Activated B cell treated with CpG ODN at 0.5 μM for 24 hours (primary cell): ENCODE measurements around the gene ASF1A. TPM values are rescaled to one million over a fixed set of nuclear protein-coding genes. Genes with fewer than 3 reads are reported as not detected.

Source experiments
- ATAC-seq: fragments of 200-7000 bp; cut with Tn5 transposase; one replicate; pipeline ENCODE4 v1.10.0; 2021; ENCODE audit warnings: low read depth, mild to moderate bottlenecking, moderate library complexity
- CTCF ChIA-PET: fragments of 350-600 bp; sonication (Branson Sonifier 250); formaldehyde crosslinking; loops from one replicate; lab custom pipeline; 2021; ENCODE audit warnings: antibody characterized with exemption; lab: Charles Lee
- POLR2A ChIA-PET: fragments of 350-600 bp; sonication (Branson Sonifier 250); formaldehyde crosslinking; loops from one replicate; lab custom pipeline; 2021; ENCODE audit warnings: antibody characterized with exemption; lab: Charles Lee
- DNase-seq: peaks from one replicate; pipeline ENCODE4 v3.0.0; 2022
- H3K27ac Mint-ChIP-seq: one replicate; pipeline ENCODE4 v1.8.0; 2020; ENCODE audit warnings: mixed read lengths
- H3K27me3 Mint-ChIP-seq: one replicate; pipeline ENCODE4 v1.8.0; 2021; ENCODE audit warnings: mixed read lengths
- H3K36me3 Mint-ChIP-seq: one replicate; pipeline ENCODE4 v1.8.0; 2021; ENCODE audit warnings: low read depth, mixed read lengths
- H3K4me1 Mint-ChIP-seq: one replicate; pipeline ENCODE4 v1.8.0; 2021; ENCODE audit warnings: mixed read lengths
- H3K4me3 Mint-ChIP-seq: one replicate; pipeline ENCODE4 v1.8.0; 2020; ENCODE audit warnings: mild to moderate bottlenecking, mixed read lengths
- H3K9me3 Mint-ChIP-seq: one replicate; pipeline ENCODE4 v1.8.0; 2020; ENCODE audit warnings: mixed read lengths
- CTCF ChIP-seq: fragments of 200-600 bp; IDR thresholded peaks from one replicate; pipeline ENCODE4 v1.8.0; 2022; ENCODE audit warnings: antibody characterized with exemption, mild to moderate bottlenecking
- intact Hi-C: fragments of 100-400 bp; cut with micrococcal nuclease; formaldehyde crosslinking; loops from one replicate; pipeline ENCODE4 v1.15.1; 2024
- total RNA-seq: library from RNA; stranded (reverse); gene quantifications from 2 replicates; pipeline ENCODE4 v1.2.3, GENCODE V29; 2022

The ASF1A gene
- total RNA-seq, 1 donor from 2014 or later: 13.1 TPM

- ChIA-PET POLR2A (no interaction called here), CTCF (no interaction called here)
- ATAC-seq (no peak), DNase-seq (no peak)
- Mint-ChIP-seq H3K36me3 (peaks cover 8% of the 10 kb centered on the region), H3K4me1 (peaks cover 27% of the 10 kb centered on the region), H3K27me3 (no peaks in the 10 kb centered on the region), H3K4me3 (no peak overlapping the region), H3K9me3 (peaks cover 23% of the 10 kb centered on the region), H3K27ac (peak overlapping the region; percentile 56)
- no peak for TF ChIP-seq CTCF
- intact Hi-C loops: no loop called here
These were observed 46.8 kb downstream of the ASF1A start for GRCh38 chr6:118940770-118941169.

- DNase-seq: no peak
- Mint-ChIP-seq H3K27me3 (no peaks in the 10 kb centered on the region), H3K4me3 (no peak overlapping the region), H3K4me1 (peaks cover 9% of the 10 kb centered on the region), H3K27ac (no peak overlapping the region), H3K36me3 (peaks cover 8% of the 10 kb centered on the region), H3K9me3 (peaks cover 33% of the 10 kb centered on the region)
- no peak for ATAC-seq
- intact Hi-C loops: no loop called here
- ChIA-PET POLR2A (no interaction called here), CTCF (no interaction called here)
- no peak for TF ChIP-seq CTCF
These were observed 51.3 kb downstream of the ASF1A start for GRCh38 chr6:118945217-118945616.

- H3K36me3 Mint-ChIP-seq: no peaks in the 10 kb centered on the region
- no peak for TF ChIP-seq CTCF
- H3K27ac Mint-ChIP-seq: no peak overlapping the region
- ChIA-PET CTCF (no interaction called here), POLR2A (no interaction called here)
- peaks cover 4% of the 10 kb centered on the region for H3K9me3 Mint-ChIP-seq
- no peak overlapping the region for H3K4me3 Mint-ChIP-seq
- DNase-seq (no peak), ATAC-seq (no peak)
- H3K4me1 Mint-ChIP-seq: peaks cover 10% of the 10 kb centered on the region
- no peaks in the 10 kb centered on the region for H3K27me3 Mint-ChIP-seq
- intact Hi-C loops: no loop called here
These were observed 58.7 kb downstream of the ASF1A start for GRCh38 chr6:118952683-118953082.

GRCh38 chr6:118953391-118953790 is 59.4 kb downstream of the ASF1A start:
- no peaks in the 10 kb centered on the region for H3K36me3 Mint-ChIP-seq
- CTCF ChIA-PET: no interaction called here
- no peaks in the 10 kb centered on the region for H3K27me3 Mint-ChIP-seq
- ATAC-seq (no peak), DNase-seq (no peak)
- TF ChIP-seq CTCF: no peak
- peaks cover 4% of the 10 kb centered on the region for H3K9me3 Mint-ChIP-seq
- peaks cover 10% of the 10 kb centered on the region for H3K4me1 Mint-ChIP-seq
- intact Hi-C loops: no loop called here
- POLR2A ChIA-PET: no interaction called here
- no peak overlapping the region for H3K4me3 Mint-ChIP-seq
- H3K27ac Mint-ChIP-seq: no peak overlapping the region

Other genes starting within 250 kb of the ASF1A start
- gene CEP85L, start 242.6 kb upstream of the ASF1A start, total RNA-seq: 14.6 and 21.8 TPM in 2 replicates
- gene MCM9, start 41.0 kb downstream of the ASF1A start, total RNA-seq: 33.3 and 37.0 TPM in 2 replicates
- gene FAM184A, start 184.5 kb downstream of the ASF1A start, total RNA-seq: 0.24 and 1.1 TPM in 2 replicates